Caco-2 (cell line): Measurements from ENCODE around the gene DCAF4. TPM values are rescaled to one million over a fixed set of nuclear protein-coding genes. Genes with fewer than 3 reads are reported as not detected.

Experiments
- BruUV-seq: library from RNA; stranded (reverse); fragments of 400-500 nt; replicated peaks from 2 replicates; lab custom pipeline; 2021; lab: Mats Ljungman, UMichigan
- CTCF ChIA-PET: fragments of 300-600 bp; sonication (Branson Sonifier 250); formaldehyde crosslinking; loops from one replicate; lab custom pipeline; 2022; ENCODE audit warnings: antibody characterized with exemption; lab: Charles Lee
- POLR2A ChIA-PET: fragments of 300-600 bp; sonication (Branson Sonifier 250); formaldehyde crosslinking; loops from one replicate; lab custom pipeline; 2022; ENCODE audit warnings: antibody characterized with exemption; lab: Charles Lee
- DNase-seq, 2 experiments: peaks; one replicate each; pipeline versions ENCODE4 v3.0.0 to v3.0.0-alpha.2; 2020 to 2022
- H3K27me3 ChIP-seq: replicated peaks from 2 replicates; pipeline ENCODE4 v1.6.0; 2011; ENCODE audit warnings: low read length; ENCODE audit not compliant: control insufficient read depth, insufficient read depth
- H3K36me3 ChIP-seq: 2 replicates; pipeline ENCODE4 v1.5.1; 2011; ENCODE audit warnings: low read length; ENCODE audit not compliant: control insufficient read depth, insufficient read depth
- H3K4me1 ChIP-seq: fragments of 250-450 bp; sonication (Bioruptor Pico); 2 replicates; pipeline ENCODE4 v1.5.1; 2020; ENCODE audit warnings: mild to moderate bottlenecking
- H3K4me3 ChIP-seq: 2 replicates; pipeline ENCODE4 v1.5.1; 2011; ENCODE audit warnings: low read depth, mild to moderate bottlenecking, control low read depth, low read length
- H3K9me3 ChIP-seq: fragments of 250-450 bp; sonication (Bioruptor Pico); 2 replicates; pipeline ENCODE4 v1.5.1; 2020; ENCODE audit warnings: mild to moderate bottlenecking, moderate library complexity
- H3K27ac Mint-ChIP-seq: one replicate; pipeline ENCODE4 v1.8.0; 2022; ENCODE audit warnings: mixed read lengths; ENCODE audit not compliant: unreplicated experiment
- H3K27me3 Mint-ChIP-seq: one replicate; pipeline ENCODE4 v1.8.0; 2022; ENCODE audit warnings: mixed read lengths; ENCODE audit not compliant: insufficient read depth, unreplicated experiment
- H3K36me3 Mint-ChIP-seq: one replicate; pipeline ENCODE4 v1.8.0; 2022; ENCODE audit warnings: mild to moderate bottlenecking, mixed read lengths; ENCODE audit not compliant: insufficient read depth, unreplicated experiment
- H3K4me1 Mint-ChIP-seq: one replicate; pipeline ENCODE4 v1.8.0; 2022; ENCODE audit warnings: low read depth, mixed read lengths; ENCODE audit not compliant: unreplicated experiment
- H3K4me3 Mint-ChIP-seq: one replicate; pipeline ENCODE4 v1.8.0; 2022; ENCODE audit warnings: mild to moderate bottlenecking, moderate library complexity, mixed read lengths; ENCODE audit not compliant: unreplicated experiment
- H3K9me3 Mint-ChIP-seq: one replicate; pipeline ENCODE4 v1.8.0; 2022; ENCODE audit warnings: mixed read lengths; ENCODE audit not compliant: unreplicated experiment
- CTCF ChIP-seq, 2 experiments: fragments of 200-600 bp in 1 of 2; IDR thresholded peaks; 1 replicate in 1 of 2; 2 replicates in 1 of 2; pipeline versions ENCODE4 v1.5.1 to v1.8.0; 2011 to 2022; ENCODE audit warnings: antibody characterized with exemption in 1 of 2, control low read depth in 1 of 2, inconsistent platforms in 1 of 2, low read depth in 1 of 2, low read length in 1 of 2, mild to moderate bottlenecking in 1 of 2, moderate library complexity in 1 of 2; ENCODE audit not compliant: insufficient read depth in 1 of 2, severe bottlenecking in 1 of 2, unreplicated experiment in 1 of 2
- intact Hi-C: fragments of 100-400 bp; cut with micrococcal nuclease; formaldehyde crosslinking; loops from one replicate; pipeline ENCODE4 v1.10.0; 2022; ENCODE audit not compliant: unreplicated experiment
- total RNA-seq: library from RNA; stranded (reverse); gene quantifications from 2 replicates; pipeline ENCODE4 v1.2.3, GENCODE V29; 2022

The DCAF4 gene
- total RNA-seq, 1 experiment from 2014 or later = 21.1 TPM

DNA sequence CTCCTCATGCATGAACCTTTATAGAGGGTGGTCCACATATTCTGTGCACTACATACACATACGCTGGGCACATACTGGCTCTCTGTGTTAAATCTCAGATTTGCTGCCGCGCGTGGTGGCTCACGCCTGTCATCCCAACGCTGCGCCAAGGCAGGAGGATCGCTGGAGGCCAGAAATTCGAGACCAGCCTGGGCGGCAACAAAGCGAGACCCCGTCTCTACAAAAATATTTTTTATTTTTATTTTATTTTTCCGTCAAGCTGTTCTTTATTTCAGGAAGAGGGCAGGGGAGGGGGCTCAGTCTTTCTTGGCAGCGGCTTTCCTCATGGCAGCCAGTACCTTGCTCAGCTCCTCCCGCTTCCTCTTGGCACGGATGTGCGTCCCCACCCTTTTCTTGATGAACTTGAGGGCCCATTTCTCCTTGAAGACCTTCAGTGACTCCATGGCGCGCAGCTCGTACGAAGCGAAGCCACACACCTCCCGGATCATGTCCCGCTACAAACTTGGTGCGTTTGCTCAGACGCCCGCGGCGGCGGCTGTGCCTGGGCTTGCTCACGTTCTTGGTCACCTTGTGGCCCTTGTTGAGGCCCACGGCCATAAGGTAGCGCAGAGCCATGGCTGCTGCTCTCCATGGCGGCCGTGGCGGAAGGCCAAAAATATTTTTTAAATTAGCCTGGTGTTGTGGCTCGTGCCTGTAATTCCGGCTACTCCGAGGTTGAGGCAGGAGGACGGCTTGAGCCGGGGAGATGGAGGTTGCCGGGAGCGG lies 3.2 kb downstream of the DCAF4 start:
- no peak overlapping the region for H3K27ac Mint-ChIP-seq
- H3K27me3 Mint-ChIP-seq = peaks cover 5% of the 10 kb centered on the region
- no peaks in the 10 kb centered on the region for H3K36me3 Mint-ChIP-seq
- no peaks in the 10 kb centered on the region for H3K36me3 ChIP-seq
- no peak overlapping the region for H3K4me3 Mint-ChIP-seq
- CTCF ChIA-PET = no interaction called here
- H3K4me1 Mint-ChIP-seq = no peaks in the 10 kb centered on the region
- no peaks in the 10 kb centered on the region for H3K4me1 ChIP-seq
- H3K27me3 ChIP-seq = no peaks in the 10 kb centered on the region
- H3K9me3 Mint-ChIP-seq = no peaks in the 10 kb centered on the region
- H3K9me3 ChIP-seq = no peaks in the 10 kb centered on the region
- POLR2A ChIA-PET = no interaction called here
- DNase-seq = no peak
- H3K4me3 ChIP-seq = no peak overlapping the region
- TF ChIP-seq CTCF (IDR thresholded peaks at IDR 0.05; ENCODE audit: insufficient read depth in 1 of 2, low read depth in 1 of 2, low read length in 1 of 2, severe bottlenecking in 1 of 2, unreplicated experiment in 1 of 2) = no peak
- intact Hi-C loops = no loop called here
- no TSS peak for BruUV-seq

- BruUV-seq = no TSS peak
Measured at GRCh38 chr14:72932893-72933292, 6.6 kb downstream of the DCAF4 start.

GRCh38 chr14:72939630-72940029 lies 13.4 kb downstream of the DCAF4 start:
- Histone ChIP-seq H3K36me3 (no peaks in the 10 kb centered on the region; the same call in 1 of the 2 replicates), H3K4me3 (no peak overlapping the region), H3K27me3 (no peaks in the 10 kb centered on the region), H3K4me1 (no peaks in the 10 kb centered on the region), H3K9me3 (no peaks in the 10 kb centered on the region)
- Mint-ChIP-seq H3K9me3 (no peaks in the 10 kb centered on the region), H3K4me1 (no peaks in the 10 kb centered on the region), H3K36me3 (peaks cover 26% of the 10 kb centered on the region), H3K27ac (no peak overlapping the region), H3K4me3 (no peak overlapping the region), H3K27me3 (no peaks in the 10 kb centered on the region)
- TF ChIP-seq CTCF (IDR thresholded peaks at IDR 0.05; ENCODE audit: insufficient read depth in 1 of 2, low read depth in 1 of 2, low read length in 1 of 2, severe bottlenecking in 1 of 2, unreplicated experiment in 1 of 2) = no peak
- DNase-seq = no peak
- CTCF ChIA-PET = interaction anchor here (0.6 to 1.9 kb wide), 4 partner anchors 9 to 522 kb away, joined by 3 to 5 read pairs (median 4); no protein-coding TSS in a partner anchor
- intact Hi-C loops = no loop called here
- POLR2A ChIA-PET = no interaction called here
- no TSS peak for BruUV-seq

More at GRCh38 chr14:72932893-72933292, 6.6 kb downstream of the DCAF4 start:
- TF ChIP-seq CTCF (IDR thresholded peaks at IDR 0.05; ENCODE audit: insufficient read depth in 1 of 2, low read depth in 1 of 2, low read length in 1 of 2, severe bottlenecking in 1 of 2, unreplicated experiment in 1 of 2) = no peak
- Histone ChIP-seq H3K4me1 (no peaks in the 10 kb centered on the region), H3K4me3 (no peak overlapping the region), H3K27me3 (no peaks in the 10 kb centered on the region), H3K36me3 (no peaks in the 10 kb centered on the region), H3K9me3 (no peaks in the 10 kb centered on the region)
- POLR2A ChIA-PET = no interaction called here
- no peaks in the 10 kb centered on the region for H3K4me1 Mint-ChIP-seq
- no peak overlapping the region for H3K4me3 Mint-ChIP-seq
- H3K36me3 Mint-ChIP-seq = peaks cover 9% of the 10 kb centered on the region
- intact Hi-C loops = no loop called here
- CTCF ChIA-PET = no interaction called here
- H3K9me3 Mint-ChIP-seq = no peaks in the 10 kb centered on the region
- no peak overlapping the region for H3K27ac Mint-ChIP-seq
- no peaks in the 10 kb centered on the region for H3K27me3 Mint-ChIP-seq
- DNase-seq = no peak
